Urothelium cell line (cell line): ENCODE data around the gene LCN10.
"Not testable (repeated sequence)": the region's sequence is repeated elsewhere in the genome, so short reads cannot be mapped to it uniquely, and the experiment has no call there.

Experiments used
- DNase-seq: peaks from one replicate; pipeline ENCODE4 v3.0.0; 2011; ENCODE audit warnings: low spot score, mixed read lengths
- FAIRE-seq: peaks from 2 replicates; lab custom pipeline; 2011; peaks lifted over from hg19 to GRCh38; lab: Jason Lieb, UNC

Gene LCN10

DNA sequence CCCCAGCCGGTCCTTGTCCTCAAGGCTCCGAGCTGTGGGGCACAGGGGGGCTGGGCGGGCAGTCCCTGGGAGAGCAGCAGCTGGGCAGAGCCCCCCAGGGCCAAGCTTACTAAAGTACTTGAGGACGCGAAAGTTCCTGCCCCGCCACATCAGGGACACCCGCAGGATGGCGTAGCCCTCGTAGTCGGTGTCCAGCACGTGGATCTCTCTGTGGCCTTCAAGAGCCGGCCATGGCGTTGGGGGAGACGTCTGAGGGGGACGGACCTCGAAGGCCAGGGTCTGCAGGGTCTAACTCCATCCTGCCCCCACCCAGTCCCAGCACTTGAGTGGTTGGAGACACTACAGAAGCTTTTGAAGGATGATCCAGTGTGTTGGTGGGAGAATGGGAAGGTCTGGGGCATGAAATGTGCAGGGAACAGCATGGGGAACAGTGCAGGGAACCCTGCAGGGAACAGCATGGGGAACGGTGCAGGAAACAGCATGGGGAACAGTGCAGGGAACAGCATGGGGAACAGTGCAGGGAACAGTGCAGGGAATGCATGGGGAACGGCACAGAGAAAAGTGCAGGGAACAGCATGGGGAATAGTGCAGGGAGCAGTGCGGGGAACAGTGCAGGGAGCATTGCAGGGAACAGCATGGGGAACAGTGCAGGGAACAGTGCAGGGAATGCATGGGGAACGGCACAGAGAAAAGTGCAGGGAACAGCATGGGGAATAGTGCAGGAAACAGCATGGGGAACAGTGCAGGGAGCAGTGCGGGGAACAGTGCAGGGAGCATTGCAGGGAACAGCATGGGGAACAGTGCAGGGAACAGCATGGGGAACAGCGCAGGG is 12.8 kb upstream of the LCN10 start:
- FAIRE-seq: peak; percentile 44
- not testable (repeated sequence) for DNase-seq

DNA sequence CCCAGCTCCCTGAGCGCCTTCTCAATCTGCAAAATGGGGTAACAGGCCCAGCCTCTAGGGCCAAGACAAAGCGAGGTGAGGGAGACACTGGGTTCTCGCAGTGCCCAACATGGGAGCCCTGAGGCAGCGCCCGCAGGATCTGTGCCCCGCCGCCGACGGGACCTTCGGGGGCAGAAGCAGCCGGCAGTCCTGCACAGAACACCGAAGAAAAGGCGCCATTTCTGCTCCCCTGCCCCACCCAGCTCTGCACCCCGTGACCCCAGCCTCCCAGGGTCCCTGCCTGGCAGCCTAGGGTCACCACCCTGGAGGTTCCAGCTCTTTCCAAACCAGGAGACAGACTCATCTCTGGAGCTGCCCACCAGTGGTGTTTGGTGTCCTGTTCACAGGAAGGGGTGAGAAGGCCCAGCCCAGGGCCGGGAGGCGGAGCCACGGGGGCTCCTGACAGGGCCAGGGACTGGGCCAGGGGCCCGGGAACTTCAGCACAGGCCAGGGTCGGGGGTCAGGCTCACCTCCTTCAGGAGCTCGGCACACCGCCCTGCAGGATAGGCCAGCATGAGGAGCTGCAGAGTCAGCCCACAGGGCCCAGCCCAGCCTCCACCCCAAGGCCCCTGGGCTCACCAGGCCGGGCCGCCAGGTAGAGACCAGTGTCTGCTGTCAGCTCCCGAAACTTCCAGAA is 12.0 kb upstream of the LCN10 start:
- FAIRE-seq (no peak), DNase-seq (no peak)

DNA sequence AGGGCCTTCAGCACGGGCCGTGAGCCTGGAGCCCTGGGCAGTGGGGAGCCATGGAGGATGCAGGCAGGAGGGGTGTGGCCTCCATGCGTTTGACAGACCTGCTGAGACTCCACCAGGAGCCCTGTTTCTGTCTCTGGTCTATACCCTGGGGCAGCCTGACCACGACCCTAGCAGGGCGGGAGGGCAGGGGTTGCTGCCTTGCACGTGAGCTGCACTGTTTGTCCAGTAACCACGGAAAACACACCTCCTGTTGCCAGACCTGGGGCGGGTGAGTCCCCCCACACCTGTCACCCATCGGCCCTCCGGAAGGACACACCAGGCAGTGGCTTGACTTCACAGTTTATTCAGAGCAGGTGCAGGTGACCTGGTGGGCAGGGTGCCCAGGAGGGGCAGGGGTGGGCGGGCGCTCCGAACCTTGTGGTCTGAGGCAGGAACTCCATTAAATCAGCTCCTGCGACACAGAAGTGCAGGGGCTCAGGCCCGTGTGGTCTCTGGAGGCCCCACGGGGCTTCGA is 11.4 kb upstream of the LCN10 start:
- FAIRE-seq (no peak), DNase-seq (no peak)

GRCh38 chr9:136753371-136754058 is 10.8 kb upstream of the LCN10 start:
- FAIRE-seq (no peak), DNase-seq (no peak)

- DNase-seq (no peak), FAIRE-seq (no peak)
These were observed 9.1 kb upstream of the LCN10 start for GRCh38 chr9:136751814-136752213.

GRCh38 chr9:136751244-136751643 is 8.5 kb upstream of the LCN10 start:
- no peak for DNase-seq
- no peak for FAIRE-seq

DNA sequence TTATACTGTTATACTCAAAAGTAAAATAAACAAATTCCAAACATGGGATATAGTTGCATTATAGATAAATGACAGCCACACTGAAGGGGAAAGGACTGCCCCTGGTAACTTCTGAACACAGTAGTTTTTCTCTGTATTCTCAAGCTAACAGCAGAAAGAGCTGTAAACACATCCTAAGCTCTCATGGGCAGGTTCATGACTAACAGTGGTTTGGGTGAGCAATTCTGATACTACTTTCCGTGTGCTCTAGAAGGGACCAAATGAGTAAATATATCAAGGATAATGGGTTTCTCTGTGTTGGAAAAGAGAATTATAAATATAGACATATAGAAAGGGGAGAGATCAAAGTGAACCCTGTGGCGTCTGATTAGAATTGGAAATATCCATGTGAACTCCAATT is 7.8 kb upstream of the LCN10 start:
- FAIRE-seq: no peak
- no peak for DNase-seq

DNA sequence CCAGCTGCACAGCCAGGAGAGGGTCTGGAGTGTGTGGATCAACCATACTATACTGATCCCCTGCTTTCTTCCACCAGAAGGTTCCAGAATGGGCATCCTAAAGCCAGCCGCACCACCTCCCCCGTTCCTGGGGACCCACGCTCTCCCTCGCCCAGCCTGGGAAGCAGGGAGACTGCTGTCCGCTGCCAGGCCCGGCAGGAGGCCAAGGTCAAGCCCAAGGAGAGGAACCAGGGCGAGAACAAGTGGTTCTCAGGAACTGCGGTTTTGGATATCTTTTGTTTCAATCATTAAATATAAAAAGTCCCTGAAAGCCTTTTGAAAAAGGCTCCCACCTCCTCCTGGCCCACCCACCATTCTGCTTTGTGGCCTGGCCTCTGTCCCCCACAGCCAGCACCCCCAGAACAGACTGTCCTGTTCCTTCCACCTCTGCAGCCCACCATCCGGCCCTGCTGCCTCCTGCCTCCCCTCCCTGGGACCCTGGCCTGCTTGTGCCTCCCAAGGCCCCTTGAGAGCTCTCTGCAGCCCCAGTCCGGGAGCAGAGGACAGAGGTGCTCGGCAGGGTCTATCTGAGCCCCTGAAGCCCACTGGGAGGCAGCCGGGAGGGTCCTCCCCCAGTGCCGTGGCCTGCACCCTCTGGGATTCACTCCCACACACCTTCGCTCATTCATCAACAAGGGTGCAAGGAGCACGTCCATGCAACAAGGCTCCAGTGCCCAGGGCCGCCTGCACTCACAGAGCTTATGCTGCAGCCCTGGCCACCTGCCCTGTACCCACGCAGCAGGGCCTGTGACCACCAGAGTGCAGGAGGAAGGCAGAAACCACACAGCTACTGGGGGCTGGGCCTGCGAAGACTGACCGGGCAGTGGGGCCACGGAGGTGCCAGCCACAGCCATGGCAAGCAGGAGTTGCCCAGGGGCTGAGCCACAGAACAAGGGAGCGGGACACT is 6.2 kb upstream of the LCN10 start:
- DNase-seq: no peak

DNA sequence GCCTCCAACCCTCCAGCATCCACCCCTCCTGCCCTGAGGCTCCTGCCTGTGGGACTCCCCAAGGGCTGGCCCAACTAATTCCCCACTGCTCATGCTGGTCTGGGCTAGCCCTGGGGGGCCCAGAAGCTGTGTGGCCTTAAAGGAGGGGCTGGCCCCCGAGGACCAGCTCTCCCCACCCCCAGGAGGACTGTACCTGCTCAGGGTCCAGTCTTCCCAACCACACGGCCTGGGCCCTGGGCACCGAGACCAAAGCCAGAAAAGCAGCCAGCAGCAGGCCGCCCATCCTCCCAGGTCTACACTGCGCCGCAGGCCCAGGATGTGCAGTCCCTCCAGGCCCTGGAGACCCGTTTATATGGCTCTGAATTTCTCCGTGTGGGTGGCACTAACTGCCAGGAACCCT is 5.5 kb upstream of the LCN10 start, which contains the start of gene LCN6:
Gene LCN6, minus strand, starts transcription at position 325 of the 400 bp plus-strand sequence. Its CDS starts 42 bp downstream, at position 283.
- FAIRE-seq (no peak), DNase-seq (no peak)

More for the DNA sequence above, 6.2 kb upstream of the LCN10 start:
- FAIRE-seq: no peak

GRCh38 chr9:136747161-136748060 is 4.7 kb upstream of the LCN10 start:
- no peak for FAIRE-seq
- DNase-seq: no peak

GRCh38 chr9:136746621-136747020 is 3.9 kb upstream of the LCN10 start:
- DNase-seq (no peak), FAIRE-seq (no peak)

DNA sequence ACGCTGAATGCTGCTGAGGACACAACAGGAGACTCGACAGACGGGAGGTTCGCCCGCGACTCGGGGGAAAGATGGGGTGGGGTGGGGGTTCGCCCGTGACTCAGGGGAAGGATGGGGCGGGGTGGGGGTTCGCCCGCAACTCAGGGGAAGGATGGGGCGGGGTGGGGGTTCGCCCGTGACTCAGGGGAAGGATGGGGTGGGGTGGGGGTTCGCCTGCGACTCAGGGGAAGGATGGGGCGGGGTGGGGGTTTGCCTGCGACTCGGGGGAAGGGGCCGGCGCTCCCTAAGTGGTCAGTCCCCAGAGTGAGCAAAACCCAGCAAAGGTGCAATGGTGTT is 3.4 kb upstream of the LCN10 start:
- FAIRE-seq: no peak
- no peak for DNase-seq

DNA sequence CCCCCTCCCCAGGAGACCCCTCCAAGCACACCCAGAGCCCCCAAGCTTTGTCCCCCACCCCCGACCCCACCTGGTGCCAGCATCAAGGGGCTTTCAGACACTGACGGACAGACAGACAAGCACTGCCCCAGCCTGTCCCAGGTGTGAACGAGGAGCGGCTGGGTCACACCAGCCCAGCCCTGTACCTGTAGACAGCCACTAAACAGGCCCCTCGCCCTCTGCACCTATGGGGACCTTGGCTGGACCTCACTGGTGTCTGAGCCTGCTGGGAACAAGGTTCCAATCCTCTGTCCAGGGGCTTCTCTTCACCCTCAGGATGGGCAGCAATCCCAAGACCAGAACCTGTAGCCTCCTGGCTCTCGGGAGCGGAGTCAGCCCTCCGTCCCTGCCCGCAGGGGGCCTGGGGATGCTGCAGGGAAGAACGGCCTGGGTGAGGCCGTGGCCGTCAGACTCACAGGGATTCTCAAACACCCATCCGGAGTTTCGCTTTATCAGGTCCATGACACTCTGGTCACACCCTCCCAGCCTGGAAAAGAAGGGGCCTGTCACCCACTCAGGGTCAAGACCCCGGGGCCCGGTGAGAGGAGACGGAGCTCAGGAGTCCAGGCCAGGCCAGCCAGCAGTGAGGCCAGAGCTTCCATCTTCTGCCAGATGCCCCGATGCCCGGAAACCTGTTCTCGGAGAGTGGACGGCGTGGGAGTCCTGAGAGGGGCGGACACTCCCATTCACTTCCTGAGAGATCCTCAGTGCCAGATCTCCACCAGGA is 2.8 kb upstream of the LCN10 start:
- FAIRE-seq: no peak

DNA sequence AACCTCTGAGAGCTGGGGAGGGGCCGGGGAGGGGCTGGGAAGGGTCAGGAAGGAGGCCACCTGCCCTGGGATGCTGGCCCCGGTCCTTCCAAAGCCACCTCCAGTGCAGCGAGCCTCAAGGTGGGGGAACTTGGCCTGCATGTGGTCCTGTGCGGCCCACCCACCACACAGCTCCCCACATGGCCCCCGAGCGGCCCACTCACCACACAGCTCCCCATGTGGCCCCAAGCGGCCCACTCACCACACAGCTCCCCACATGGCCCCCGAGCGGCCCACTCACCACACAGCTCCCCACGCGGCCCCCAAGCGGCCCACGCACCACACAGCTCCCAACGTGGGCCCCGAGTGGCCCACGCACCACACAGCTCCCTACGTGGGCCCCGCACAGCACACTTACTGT is 2.0 kb upstream of the LCN10 start:
- no peak for FAIRE-seq
- no peak for DNase-seq

More for the DNA sequence above, 2.8 kb upstream of the LCN10 start:
- DNase-seq: no peak

GRCh38 chr9:136743639-136744211 is 985 bp upstream of the LCN10 start:
- DNase-seq: no peak
- FAIRE-seq: no peak

DNA sequence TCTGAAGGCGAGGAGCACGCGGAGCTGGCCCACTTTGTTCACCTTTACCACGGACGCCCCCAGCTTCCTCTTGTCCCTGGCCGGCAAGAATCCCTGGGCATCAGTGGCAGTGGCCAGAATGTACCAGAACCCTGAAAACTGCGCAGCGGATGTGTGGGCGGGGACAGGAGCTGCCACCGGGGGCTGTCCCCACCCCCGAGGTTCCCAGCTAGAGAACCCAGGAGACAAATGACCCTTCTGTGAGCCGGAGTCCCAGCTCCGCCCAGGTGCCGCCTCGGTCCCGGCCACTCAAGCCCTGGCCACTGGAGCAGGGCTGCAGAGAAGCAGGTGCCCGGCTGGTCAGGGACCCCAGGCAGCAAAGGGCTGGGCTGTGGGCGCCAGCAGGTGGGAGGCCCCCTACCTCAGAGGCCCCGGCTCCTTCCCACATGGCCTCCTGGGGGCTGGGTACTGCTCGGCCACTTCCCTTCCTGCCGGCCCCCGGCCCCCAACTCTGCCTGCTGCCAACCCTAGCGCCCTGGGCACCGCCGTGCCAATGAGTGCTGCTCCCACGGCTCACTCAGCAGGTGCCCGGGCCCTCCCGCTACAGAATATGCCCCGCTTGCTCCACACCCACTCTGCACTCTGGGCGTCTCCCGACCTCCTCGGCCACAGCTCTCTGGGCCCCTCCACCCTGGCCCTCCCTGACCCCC is 713 bp downstream of the LCN10 start:
- FAIRE-seq: no peak
- no peak for DNase-seq

- no peak for FAIRE-seq
- DNase-seq: no peak
These were observed 1.5 kb downstream of the LCN10 start for GRCh38 chr9:136740971-136741882.
